ENCODE results near the gene FPGS.

DNA sequence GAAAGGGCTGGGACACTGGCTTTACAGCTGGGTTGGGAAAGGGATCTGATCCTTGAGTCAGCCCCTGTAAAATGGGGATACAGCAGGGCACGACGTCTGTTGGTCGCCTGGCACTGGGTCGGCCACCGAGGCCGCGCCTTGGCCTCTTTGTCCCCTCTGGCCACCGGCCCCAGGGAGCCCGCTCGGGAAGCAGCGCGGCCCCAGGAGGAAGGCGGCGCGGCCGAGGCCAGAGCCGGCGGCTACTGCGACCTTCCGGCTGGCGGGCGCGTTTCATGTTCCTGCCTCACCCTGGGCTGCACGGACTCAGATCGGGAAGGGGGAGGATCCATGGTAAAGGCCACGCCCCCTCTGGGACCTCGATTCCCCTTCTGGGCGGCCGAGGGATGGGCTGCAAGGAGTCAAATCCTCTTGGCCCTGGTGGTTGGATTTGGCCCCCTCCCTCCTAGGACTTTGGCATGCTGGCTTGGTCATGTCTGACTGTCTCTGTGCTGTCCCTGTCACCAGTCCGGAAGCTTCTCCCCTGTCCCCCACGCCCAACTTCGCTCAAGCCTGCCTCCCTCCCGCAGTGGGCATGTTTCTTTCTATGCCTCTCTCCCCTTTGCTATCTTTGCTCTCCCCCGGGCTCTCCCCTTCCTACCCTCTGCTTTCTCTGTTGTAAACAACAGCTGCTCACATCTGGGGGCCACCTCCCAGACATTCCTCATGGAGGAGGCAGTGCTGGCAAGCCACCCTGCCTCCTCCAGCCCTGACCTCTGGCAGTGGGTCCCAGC lies 25.8 kb downstream of the FPGS start:
- peak in 1 of 3 experiments; percentile 9 for TF ChIP-seq CTCF (IDR thresholded peaks at IDR 0.05)
- TF ChIP-seq EP300 (IDR thresholded peaks at IDR 0.05) = no peak
- peak; percentile 46 for TF ChIP-seq POLR2A (IDR thresholded peaks at IDR 0.05; ENCODE audit: low read depth)
